AG04450 (cell line): Measurements from ENCODE around the gene G6PC3. TPM values are rescaled to one million over a fixed set of nuclear protein-coding genes. Genes with fewer than 3 reads are reported as not detected.

ENCODE experiments used
- CTCF ChIA-PET: fragments of 300-600, 350-600 bp; formaldehyde crosslinking; extraction: SDS; loops from one replicate; lab custom pipeline; 2022; ENCODE audit warnings: antibody characterized with exemption, inconsistent platforms; lab: Charles Lee
- POLR2A ChIA-PET: fragments of 350-600 bp; formaldehyde crosslinking; extraction: SDS; loops from one replicate; lab custom pipeline; 2021; ENCODE audit warnings: antibody characterized with exemption, inconsistent platforms; lab: Yijun Ruan, JAX
- DNase-seq: peaks from one replicate; pipeline ENCODE4 v3.0.0-alpha.2; 2011; ENCODE audit warnings: low read depth, low spot score
- H3K27ac ChIP-seq: one replicate; pipeline ENCODE4 v1.5.1; 2012; ENCODE audit warnings: low read depth, low read length, control low read depth
- H3K27me3 ChIP-seq: one replicate; pipeline ENCODE4 v1.6.0; 2012; ENCODE audit warnings: low read length; ENCODE audit not compliant: control insufficient read depth, insufficient read depth
- H3K4me3 ChIP-seq: 2 replicates; pipeline ENCODE4 v1.5.1; 2011; ENCODE audit warnings: mild to moderate bottlenecking, low read depth, low read length, control low read depth
- H3K9me3 ChIP-seq: 2 replicates; pipeline ENCODE4 v1.5.1; 2012; ENCODE audit warnings: low read length; ENCODE audit not compliant: control insufficient read depth, insufficient read depth
- polyA plus RNA-seq: library from polyadenylated mRNA; depleted of rRNA; stranded (reverse); fragments of >200 nt; gene quantifications from 2 replicates; pipeline ENCODE4 v1.2.3, GENCODE V29; 2011; rRNA removed
- small RNA-seq: library from RNA; depleted of rRNA; stranded (forward); fragments of <200 nt; gene quantifications from one replicate; pipeline ENCODE3, GENCODE V24; 2012; ENCODE audit warnings: low read depth; ENCODE audit not compliant: insufficient read length
- TF ChIP-seq, protein P1 (sequence below): IDR thresholded peaks from 2 replicates; pipeline ENCODE4 v1.5.1; 2011; ENCODE audit warnings: low read depth, low read length, control low read depth, inconsistent platforms

Gene G6PC3
- polyA plus RNA-seq, 1 experiment, result 69.8 TPM

DNA sequence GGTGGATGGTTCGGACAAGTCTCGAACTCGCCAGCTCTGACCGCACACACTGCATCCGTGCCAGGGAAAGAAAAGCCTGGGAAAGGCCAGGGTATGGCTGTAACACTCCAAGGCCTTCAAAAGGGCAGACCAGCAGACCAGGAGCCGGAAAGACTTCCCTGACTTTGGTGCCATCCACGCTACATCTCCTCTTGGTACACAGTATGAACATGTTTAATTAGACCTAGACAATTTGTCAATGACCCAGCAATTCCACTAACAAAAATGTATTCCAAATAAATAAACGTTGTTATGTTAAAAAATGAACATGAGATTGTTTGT, 53.5 kb downstream of the G6PC3 start:
- CTCF ChIA-PET, result interaction anchor here (0.9 to 1.6 kb wide), 4 partner anchors 9 to 246 kb away, joined by 3 to 6 read pairs (median 3); no protein-coding TSS in a partner anchor
- Histone ChIP-seq H3K9me3 (no peaks in the 10 kb centered on the region; the same call in 1 of the 2 replicates), H3K4me3 (peak overlapping the region; percentile 73), H3K27ac (peak overlapping the region; percentile 98), H3K27me3 (no peaks in the 10 kb centered on the region)
- TF ChIP-seq, protein P1, sequence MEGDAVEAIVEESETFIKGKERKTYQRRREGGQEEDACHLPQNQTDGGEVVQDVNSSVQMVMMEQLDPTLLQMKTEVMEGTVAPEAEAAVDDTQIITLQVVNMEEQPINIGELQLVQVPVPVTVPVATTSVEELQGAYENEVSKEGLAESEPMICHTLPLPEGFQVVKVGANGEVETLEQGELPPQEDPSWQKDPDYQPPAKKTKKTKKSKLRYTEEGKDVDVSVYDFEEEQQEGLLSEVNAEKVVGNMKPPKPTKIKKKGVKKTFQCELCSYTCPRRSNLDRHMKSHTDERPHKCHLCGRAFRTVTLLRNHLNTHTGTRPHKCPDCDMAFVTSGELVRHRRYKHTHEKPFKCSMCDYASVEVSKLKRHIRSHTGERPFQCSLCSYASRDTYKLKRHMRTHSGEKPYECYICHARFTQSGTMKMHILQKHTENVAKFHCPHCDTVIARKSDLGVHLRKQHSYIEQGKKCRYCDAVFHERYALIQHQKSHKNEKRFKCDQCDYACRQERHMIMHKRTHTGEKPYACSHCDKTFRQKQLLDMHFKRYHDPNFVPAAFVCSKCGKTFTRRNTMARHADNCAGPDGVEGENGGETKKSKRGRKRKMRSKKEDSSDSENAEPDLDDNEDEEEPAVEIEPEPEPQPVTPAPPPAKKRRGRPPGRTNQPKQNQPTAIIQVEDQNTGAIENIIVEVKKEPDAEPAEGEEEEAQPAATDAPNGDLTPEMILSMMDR, result no peak
- DNase-seq, result no peak
- POLR2A ChIA-PET, result interaction anchor here (0.7 to 1.3 kb wide), 9 partner anchors 14 to 222 kb away, joined by 3 to 21 read pairs (median 4); partner anchors contain the start of genes ASB16, LSM12 and TMUB2

Small RNAs within 50 kb of the gene (small RNA-seq; reads per million reads assigned to genes)
- gene RF00012, result not detected

Other genes starting within 250 kb of the G6PC3 start
- 4.5 and 4.7 TPM in 2 replicates for gene MPP3, start 237.6 kb upstream of the G6PC3 start, polyA plus RNA-seq
- gene CD300LG, start 223.6 kb upstream of the G6PC3 start, polyA plus RNA-seq, result not detected in 2 replicates
- 2.4 and 2.5 TPM in 2 replicates for gene MPP2, start 163.2 kb upstream of the G6PC3 start, polyA plus RNA-seq
- gene PPY, start 128.3 kb upstream of the G6PC3 start, polyA plus RNA-seq, result not detected in 2 replicates
- not detected in 2 replicates for gene PYY, start 116.8 kb upstream of the G6PC3 start, polyA plus RNA-seq
- gene NAGS, start 66.1 kb upstream of the G6PC3 start, polyA plus RNA-seq, result 0.93 and 1.1 TPM in 2 replicates
- gene TMEM101, start 55.8 kb upstream of the G6PC3 start, polyA plus RNA-seq, result 31.3 and 35.5 TPM in 2 replicates
- gene LSM12, start 4.1 kb upstream of the G6PC3 start, polyA plus RNA-seq, result 46.5 and 57.5 TPM in 2 replicates
- 21.3 and 36.7 TPM in 2 replicates for gene HDAC5, start 52.9 kb downstream of the G6PC3 start, polyA plus RNA-seq
- 0.86 and 0.97 TPM in 2 replicates for gene HROB, start 71.2 kb downstream of the G6PC3 start, polyA plus RNA-seq
- not detected in 2 replicates for gene ASB16, start 100.0 kb downstream of the G6PC3 start, polyA plus RNA-seq
- 34.3 and 37.1 TPM in 2 replicates for gene TMUB2, start 116.2 kb downstream of the G6PC3 start, polyA plus RNA-seq
- gene ATXN7L3, start 129.1 kb downstream of the G6PC3 start, polyA plus RNA-seq, result 44.1 and 51.6 TPM in 2 replicates
- 26.6 and 30.0 TPM in 2 replicates for gene UBTF, start 148.9 kb downstream of the G6PC3 start, polyA plus RNA-seq
- gene SLC4A1, start 197.4 kb downstream of the G6PC3 start, polyA plus RNA-seq, result not detected in 2 replicates
- gene RUNDC3A, start 237.9 kb downstream of the G6PC3 start, polyA plus RNA-seq, result 0.11 TPM in 1 of 2 replicates, not detected in the other